HepG2 (cell line): ENCODE measurements around the gene SPAG4. TPM values are rescaled to one million over a fixed set of nuclear protein-coding genes. Genes with fewer than 3 reads are reported as not detected.

ENCODE experiments used
- ATAD3A ChIP-seq: sonication (generic); formaldehyde crosslinking; IDR thresholded peaks from 2 replicates; pipeline ENCODE4 v1.4.0; 2020; ENCODE audit warnings: missing genetic modification reagents
- ATF7 ChIP-seq, 2 experiments: fragments of 450-650 bp in 1 of 2; sonication (generic) in 1 of 2; formaldehyde crosslinking in 1 of 2; IDR thresholded peaks; 2 replicates each; pipeline versions ENCODE4 v1.4.0 to v1.6.1; 2016 to 2020; ENCODE audit warnings: antibody characterized with exemption in 1 of 2, mild to moderate bottlenecking in 1 of 2, missing genetic modification reagents in 1 of 2
- CENPX ChIP-seq: sonication (generic); formaldehyde crosslinking; IDR thresholded peaks from 2 replicates; pipeline ENCODE4 v1.9.0; 2021; ENCODE audit warnings: mild to moderate bottlenecking, missing genetic modification reagents, moderate library complexity
- FOXP4 ChIP-seq: sonication (generic); formaldehyde crosslinking; IDR thresholded peaks from 2 replicates; pipeline ENCODE4 v1.4.0; 2020; ENCODE audit warnings: missing genetic modification reagents
- MLXIP ChIP-seq: sonication (generic); formaldehyde crosslinking; IDR thresholded peaks from 2 replicates; pipeline ENCODE4 v1.9.0; 2021; ENCODE audit warnings: missing genetic modification reagents, borderline replicate concordance
- PAF1 ChIP-seq: IDR thresholded peaks from 2 replicates; pipeline ENCODE4 v1.6.1; 2016; ENCODE audit warnings: missing genetic modification reagents, missing compliant biosample characterization
- PHF8 ChIP-seq: sonication (generic); formaldehyde crosslinking; IDR thresholded peaks from 2 replicates; pipeline ENCODE4 v1.5.0; 2020; ENCODE audit warnings: missing genetic modification reagents
- RBFOX2 ChIP-seq: fragments of 200-400 bp; formaldehyde crosslinking; IDR thresholded peaks from 2 replicates; pipeline ENCODE4 v1.6.1; 2017; ENCODE audit warnings: low read depth, mild to moderate bottlenecking, low read length
- SNAI1 ChIP-seq: sonication (generic); formaldehyde crosslinking; IDR thresholded peaks from 2 replicates; pipeline ENCODE4 v1.5.0; 2020; ENCODE audit warnings: mild to moderate bottlenecking, missing genetic modification reagents, borderline replicate concordance
- STAT5B ChIP-seq: sonication (generic); formaldehyde crosslinking; IDR thresholded peaks from 2 replicates; pipeline ENCODE4 v1.4.0; 2020; ENCODE audit warnings: missing genetic modification reagents
- TAF1 ChIP-seq: sonication (generic); formaldehyde crosslinking; IDR thresholded peaks from 2 replicates; pipeline ENCODE4 v1.4.0; 2020; ENCODE audit warnings: missing genetic modification reagents
- THAP11 ChIP-seq: IDR thresholded peaks from 2 replicates; pipeline ENCODE4 v1.6.1; 2016; ENCODE audit warnings: missing biosample characterization, missing genetic modification reagents
- UBTF ChIP-seq: sonication (generic); formaldehyde crosslinking; IDR thresholded peaks from 2 replicates; pipeline ENCODE4 v1.4.0; 2020; ENCODE audit warnings: mild to moderate bottlenecking, missing genetic modification reagents
- ZBTB7B ChIP-seq: sonication (generic); formaldehyde crosslinking; IDR thresholded peaks from 2 replicates; pipeline ENCODE4 v1.4.0; 2020; ENCODE audit warnings: missing genetic modification reagents
- ZNF235 ChIP-seq: sonication (generic); formaldehyde crosslinking; IDR thresholded peaks from 2 replicates; pipeline ENCODE4 v1.8.1; 2023; ENCODE audit warnings: mild to moderate bottlenecking, missing genetic modification reagents, borderline replicate concordance
- ZNF34 ChIP-seq: sonication (generic); formaldehyde crosslinking; IDR thresholded peaks from 2 replicates; pipeline ENCODE4 v1.4.0; 2020; ENCODE audit warnings: mild to moderate bottlenecking, missing genetic modification reagents, borderline replicate concordance
- ZNF660 ChIP-seq: sonication (generic); formaldehyde crosslinking; IDR thresholded peaks from 2 replicates; pipeline ENCODE4 v1.5.1; 2020; ENCODE audit warnings: mild to moderate bottlenecking, low read depth, missing genetic modification reagents, borderline replicate concordance
- polyA plus RNA-seq, 8 experiments: library from polyadenylated mRNA; depleted of rRNA in 3 of 8; stranded (reverse) in 7 of 8; unstranded in 1 of 8; fragments of >200 nt; fragmentation: Illumina TruSeq in 4 of 8; extraction: Trizol in 4 of 8; gene quantifications; 2 replicates each; pipeline versions ENCODE4 v1.2.1 to v1.2.3, GENCODE V29; 2011 to 2016; ENCODE audit warnings: low read depth in 4 of 8, missing spikeins in 1 of 8, mixed read lengths in 1 of 8; ENCODE audit not compliant: insufficient read depth in 1 of 8
- total RNA-seq, 5 experiments: library from RNA; depleted of rRNA; stranded (reverse); fragments of >200 nt; fragmentation: Illumina TruSeq; extraction: Trizol; gene quantifications; 2 replicates each; pipeline ENCODE4 v1.2.3, GENCODE V29; 2016; ENCODE audit warnings: low read depth in 1 of 5
- TF ChIP-seq, protein P1 (sequence below): sonication (generic); formaldehyde crosslinking; IDR thresholded peaks from 2 replicates; pipeline ENCODE4 v1.8.1; 2023; ENCODE audit warnings: mild to moderate bottlenecking, missing genetic modification reagents
- TF ChIP-seq, protein P2 (sequence below): sonication (generic); formaldehyde crosslinking; IDR thresholded peaks from 2 replicates; pipeline ENCODE4 v1.4.0; 2020; ENCODE audit warnings: missing genetic modification reagents, borderline replicate concordance

SPAG4 gene
- total and polyA plus RNA-seq, 2 of the 13 experiments (the other 11 are each of a cell fraction or from before 2014, with no cell fraction given), result 5.8 to 137 TPM

DNA sequence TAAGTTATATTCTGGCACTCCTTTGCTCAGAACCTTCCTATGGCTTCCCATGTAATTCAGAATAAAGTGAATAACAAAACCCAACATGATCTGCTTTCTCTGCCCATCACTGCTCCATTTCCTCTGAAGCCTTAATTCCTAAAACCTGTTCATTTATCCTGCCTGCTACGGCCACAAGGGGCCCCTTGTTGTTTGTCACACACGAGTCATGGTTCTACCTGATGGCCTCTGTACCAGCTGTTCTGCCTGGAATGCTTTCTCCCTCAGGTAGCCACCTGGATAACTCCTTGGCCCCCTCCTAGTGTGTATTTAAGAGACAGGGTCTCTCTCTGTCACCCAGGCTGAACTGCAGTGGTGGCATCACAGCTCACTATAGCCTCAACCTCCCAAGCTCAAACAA is 47.0 kb upstream of the SPAG4 start (continued):
- no peak for TF ChIP-seq ATAD3A (CRISPR knock-in tag)
- TF ChIP-seq, protein P1, sequence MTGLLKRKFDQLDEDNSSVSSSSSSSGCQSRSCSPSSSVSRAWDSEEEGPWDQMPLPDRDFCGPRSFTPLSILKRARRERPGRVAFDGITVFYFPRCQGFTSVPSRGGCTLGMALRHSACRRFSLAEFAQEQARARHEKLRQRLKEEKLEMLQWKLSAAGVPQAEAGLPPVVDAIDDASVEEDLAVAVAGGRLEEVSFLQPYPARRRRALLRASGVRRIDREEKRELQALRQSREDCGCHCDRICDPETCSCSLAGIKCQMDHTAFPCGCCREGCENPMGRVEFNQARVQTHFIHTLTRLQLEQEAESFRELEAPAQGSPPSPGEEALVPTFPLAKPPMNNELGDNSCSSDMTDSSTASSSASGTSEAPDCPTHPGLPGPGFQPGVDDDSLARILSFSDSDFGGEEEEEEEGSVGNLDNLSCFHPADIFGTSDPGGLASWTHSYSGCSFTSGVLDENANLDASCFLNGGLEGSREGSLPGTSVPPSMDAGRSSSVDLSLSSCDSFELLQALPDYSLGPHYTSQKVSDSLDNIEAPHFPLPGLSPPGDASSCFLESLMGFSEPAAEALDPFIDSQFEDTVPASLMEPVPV (CRISPR knock-in tag), result no peak
- no peak for TF ChIP-seq UBTF (CRISPR knock-in tag)
- TF ChIP-seq STAT5B (CRISPR knock-in tag), result no peak
- no peak for TF ChIP-seq PAF1 (CRISPR knock-in tag)
- TF ChIP-seq PHF8 (CRISPR knock-in tag), result no peak
- no peak for TF ChIP-seq ZNF235 (CRISPR knock-in tag)
- no peak for TF ChIP-seq CENPX (CRISPR knock-in tag)
- TF ChIP-seq, protein P2, sequence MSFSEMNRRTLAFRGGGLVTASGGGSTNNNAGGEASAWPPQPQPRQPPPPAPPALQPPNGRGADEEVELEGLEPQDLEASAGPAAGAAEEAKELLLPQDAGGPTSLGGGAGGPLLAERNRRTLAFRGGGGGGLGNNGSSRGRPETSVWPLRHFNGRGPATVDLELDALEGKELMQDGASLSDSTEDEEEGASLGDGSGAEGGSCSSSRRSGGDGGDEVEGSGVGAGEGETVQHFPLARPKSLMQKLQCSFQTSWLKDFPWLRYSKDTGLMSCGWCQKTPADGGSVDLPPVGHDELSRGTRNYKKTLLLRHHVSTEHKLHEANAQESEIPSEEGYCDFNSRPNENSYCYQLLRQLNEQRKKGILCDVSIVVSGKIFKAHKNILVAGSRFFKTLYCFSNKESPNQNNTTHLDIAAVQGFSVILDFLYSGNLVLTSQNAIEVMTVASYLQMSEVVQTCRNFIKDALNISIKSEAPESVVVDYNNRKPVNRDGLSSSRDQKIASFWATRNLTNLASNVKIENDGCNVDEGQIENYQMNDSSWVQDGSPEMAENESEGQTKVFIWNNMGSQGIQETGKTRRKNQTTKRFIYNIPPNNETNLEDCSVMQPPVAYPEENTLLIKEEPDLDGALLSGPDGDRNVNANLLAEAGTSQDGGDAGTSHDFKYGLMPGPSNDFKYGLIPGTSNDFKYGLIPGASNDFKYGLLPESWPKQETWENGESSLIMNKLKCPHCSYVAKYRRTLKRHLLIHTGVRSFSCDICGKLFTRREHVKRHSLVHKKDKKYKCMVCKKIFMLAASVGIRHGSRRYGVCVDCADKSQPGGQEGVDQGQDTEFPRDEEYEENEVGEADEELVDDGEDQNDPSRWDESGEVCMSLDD (CRISPR knock-in tag), result no peak
- 0 out of 2 replicates have a peak, but pooled peaks have one; percentile 14 for TF ChIP-seq FOXP4 (CRISPR knock-in tag)
- TF ChIP-seq SNAI1 (CRISPR knock-in tag), result no peak
- TF ChIP-seq THAP11 (CRISPR knock-in tag), result no peak
- TF ChIP-seq TAF1 (CRISPR knock-in tag), result no peak
- no peak for TF ChIP-seq ZNF34
- no peak for TF ChIP-seq ZNF660 (CRISPR knock-in tag)
- no peak for TF ChIP-seq RBFOX2
- TF ChIP-seq ZBTB7B (CRISPR knock-in tag), result 0 out of 2 replicates have a peak, but pooled peaks have one; percentile 15
- TF ChIP-seq MLXIP (CRISPR knock-in tag), result no peak
- TF ChIP-seq ATF7 (IDR thresholded peaks at IDR 0.05), result no peak
- no peak for TF ChIP-seq ATF7 (CRISPR knock-in tag; IDR thresholded peaks at IDR 0.05)
